Occipital lobe (tissue), 2 donors: Measurements from ENCODE around the gene MICAL2. TPM values are rescaled to one million over a fixed set of nuclear protein-coding genes. Genes with fewer than 3 reads are reported as not detected.

ENCODE experiments used
- DNase-seq: peaks from one replicate; lab custom pipeline; 2025; lab: John Stamatoyannopoulos, UW
- total RNA-seq: library from RNA; depleted of rRNA; stranded (reverse); fragments of >200 nt; gene quantifications from one replicate; pipeline ENCODE4 v1.2.3, GENCODE V29; 2014

MICAL2 gene
- total RNA-seq, 1 donor from 2014 or later = 28.2 TPM

GRCh38 chr11:12243911-12244550 is 133.6 kb downstream of the MICAL2 start:
- DNase-seq = peak; percentile 19

GRCh38 chr11:12245091-12245490 is 134.7 kb downstream of the MICAL2 start:
- peak; percentile 24 for DNase-seq

- DNase-seq = no peak
Observed at GRCh38 chr11:12245549-12246016, 135.2 kb downstream of the MICAL2 start.

- DNase-seq = no peak
Observed at GRCh38 chr11:12246147-12246546, 135.8 kb downstream of the MICAL2 start.

- no peak for DNase-seq
Observed at GRCh38 chr11:12246989-12247388, 136.6 kb downstream of the MICAL2 start.

- no peak for DNase-seq
Observed at GRCh38 chr11:12247543-12248254, 137.3 kb downstream of the MICAL2 start.

GRCh38 chr11:12248330-12248729 is 137.9 kb downstream of the MICAL2 start:
- DNase-seq = peak; percentile 46

- DNase-seq = no peak
Observed at GRCh38 chr11:12249590-12250260, 139.3 kb downstream of the MICAL2 start.

- no peak for DNase-seq
Observed at GRCh38 chr11:12251666-12252560, 141.5 kb downstream of the MICAL2 start.

- DNase-seq = no peak
Observed at GRCh38 chr11:12253843-12254281, 143.5 kb downstream of the MICAL2 start.

- no peak for DNase-seq
Observed at GRCh38 chr11:12258451-12258850, 148.1 kb downstream of the MICAL2 start.

GRCh38 chr11:12259956-12260355 is 149.6 kb downstream of the MICAL2 start:
- no peak for DNase-seq

GRCh38 chr11:12260731-12261521 is 150.5 kb downstream of the MICAL2 start:
- DNase-seq = no peak

- no peak for DNase-seq
Observed at GRCh38 chr11:12261551-12261950, 151.2 kb downstream of the MICAL2 start.

- DNase-seq = no peak
Observed at GRCh38 chr11:12263141-12263693, 152.8 kb downstream of the MICAL2 start.

- DNase-seq = no peak
Observed at GRCh38 chr11:12264361-12264760, 154.0 kb downstream of the MICAL2 start.

- no peak for DNase-seq
Observed at GRCh38 chr11:12266132-12266531, 155.7 kb downstream of the MICAL2 start.

- DNase-seq = no peak
Observed at GRCh38 chr11:12266943-12267342, 156.6 kb downstream of the MICAL2 start.

GRCh38 chr11:12267921-12268320 is 157.5 kb downstream of the MICAL2 start:
- DNase-seq = no peak

GRCh38 chr11:12269104-12269441 is 158.7 kb downstream of the MICAL2 start:
- no peak for DNase-seq
